Caco-2 (cell line): ENCODE measurements around the gene UCN2. TPM values are rescaled to one million over a fixed set of nuclear protein-coding genes. Genes with fewer than 3 reads are reported as not detected.

Source experiments
- BruUV-seq: library from RNA; stranded (reverse); fragments of 400-500 nt; replicated peaks from 2 replicates; lab custom pipeline; 2021; lab: Mats Ljungman, UMichigan
- CTCF ChIA-PET: fragments of 300-600 bp; sonication (Branson Sonifier 250); formaldehyde crosslinking; loops from one replicate; lab custom pipeline; 2022; ENCODE audit warnings: antibody characterized with exemption; lab: Charles Lee
- POLR2A ChIA-PET: fragments of 300-600 bp; sonication (Branson Sonifier 250); formaldehyde crosslinking; loops from one replicate; lab custom pipeline; 2022; ENCODE audit warnings: antibody characterized with exemption; lab: Charles Lee
- DNase-seq, 2 experiments: peaks; one replicate each; pipeline versions ENCODE4 v3.0.0 to v3.0.0-alpha.2; 2020 to 2022
- H3K27me3 ChIP-seq: replicated peaks from 2 replicates; pipeline ENCODE4 v1.6.0; 2011; ENCODE audit warnings: low read length; ENCODE audit not compliant: control insufficient read depth, insufficient read depth
- H3K36me3 ChIP-seq: 2 replicates; pipeline ENCODE4 v1.5.1; 2011; ENCODE audit warnings: low read length; ENCODE audit not compliant: control insufficient read depth, insufficient read depth
- H3K4me1 ChIP-seq: fragments of 250-450 bp; sonication (Bioruptor Pico); 2 replicates; pipeline ENCODE4 v1.5.1; 2020; ENCODE audit warnings: mild to moderate bottlenecking
- H3K4me3 ChIP-seq: 2 replicates; pipeline ENCODE4 v1.5.1; 2011; ENCODE audit warnings: low read depth, mild to moderate bottlenecking, control low read depth, low read length
- H3K9me3 ChIP-seq: fragments of 250-450 bp; sonication (Bioruptor Pico); 2 replicates; pipeline ENCODE4 v1.5.1; 2020; ENCODE audit warnings: mild to moderate bottlenecking, moderate library complexity
- H3K27ac Mint-ChIP-seq: one replicate; pipeline ENCODE4 v1.8.0; 2022; ENCODE audit warnings: mixed read lengths; ENCODE audit not compliant: unreplicated experiment
- H3K27me3 Mint-ChIP-seq: one replicate; pipeline ENCODE4 v1.8.0; 2022; ENCODE audit warnings: mixed read lengths; ENCODE audit not compliant: insufficient read depth, unreplicated experiment
- H3K36me3 Mint-ChIP-seq: one replicate; pipeline ENCODE4 v1.8.0; 2022; ENCODE audit warnings: mild to moderate bottlenecking, mixed read lengths; ENCODE audit not compliant: insufficient read depth, unreplicated experiment
- H3K4me1 Mint-ChIP-seq: one replicate; pipeline ENCODE4 v1.8.0; 2022; ENCODE audit warnings: low read depth, mixed read lengths; ENCODE audit not compliant: unreplicated experiment
- H3K4me3 Mint-ChIP-seq: one replicate; pipeline ENCODE4 v1.8.0; 2022; ENCODE audit warnings: mild to moderate bottlenecking, moderate library complexity, mixed read lengths; ENCODE audit not compliant: unreplicated experiment
- H3K9me3 Mint-ChIP-seq: one replicate; pipeline ENCODE4 v1.8.0; 2022; ENCODE audit warnings: mixed read lengths; ENCODE audit not compliant: unreplicated experiment
- CTCF ChIP-seq, 2 experiments: fragments of 200-600 bp in 1 of 2; IDR thresholded peaks; 1 replicate in 1 of 2; 2 replicates in 1 of 2; pipeline versions ENCODE4 v1.5.1 to v1.8.0; 2011 to 2022; ENCODE audit warnings: antibody characterized with exemption in 1 of 2, control low read depth in 1 of 2, inconsistent platforms in 1 of 2, low read depth in 1 of 2, low read length in 1 of 2, mild to moderate bottlenecking in 1 of 2, moderate library complexity in 1 of 2; ENCODE audit not compliant: insufficient read depth in 1 of 2, severe bottlenecking in 1 of 2, unreplicated experiment in 1 of 2
- intact Hi-C: fragments of 100-400 bp; cut with micrococcal nuclease; formaldehyde crosslinking; loops from one replicate; pipeline ENCODE4 v1.10.0; 2022; ENCODE audit not compliant: unreplicated experiment
- total RNA-seq: library from RNA; stranded (reverse); gene quantifications from 2 replicates; pipeline ENCODE4 v1.2.3, GENCODE V29; 2022

The UCN2 gene
- total RNA-seq, 1 experiment from 2014 or later: 0.54 TPM

- POLR2A ChIA-PET: no interaction called here
- H3K9me3 Mint-ChIP-seq: no peaks in the 10 kb centered on the region
- Histone ChIP-seq H3K4me3 (no peak overlapping the region), H3K4me1 (peaks cover 12% of the 10 kb centered on the region), H3K9me3 (no peaks in the 10 kb centered on the region), H3K27me3 (no peaks in the 10 kb centered on the region), H3K36me3 (no peaks in the 10 kb centered on the region; the same call in 1 of the 2 replicates)
- H3K27ac Mint-ChIP-seq: peak overlapping the region; percentile 34
- H3K4me1 Mint-ChIP-seq: peaks cover 7% of the 10 kb centered on the region
- CTCF ChIA-PET: no interaction called here
- no peak overlapping the region for H3K4me3 Mint-ChIP-seq
- DNase-seq: peak; percentile 25 to 64
- H3K27me3 Mint-ChIP-seq: no peaks in the 10 kb centered on the region
- intact Hi-C loops: no loop called here
- no TSS peak for BruUV-seq
- H3K36me3 Mint-ChIP-seq: peaks cover 27% of the 10 kb centered on the region
- no peak for TF ChIP-seq CTCF (IDR thresholded peaks at IDR 0.05; ENCODE audit: insufficient read depth in 1 of 2, low read depth in 1 of 2, low read length in 1 of 2, severe bottlenecking in 1 of 2, unreplicated experiment in 1 of 2)
Observed at GRCh38 chr3:48595526-48596121, 32.0 kb upstream of the UCN2 start.

- BruUV-seq: no TSS peak
- H3K27me3 ChIP-seq: no peaks in the 10 kb centered on the region
- peaks cover 7% of the 10 kb centered on the region for H3K4me1 Mint-ChIP-seq
- intact Hi-C loops: no loop called here
- no peaks in the 10 kb centered on the region for H3K27me3 Mint-ChIP-seq
- no peak within 1 kb of the TSS for H3K4me3 Mint-ChIP-seq
- peak within 1 kb of the TSS; percentile 34 for H3K27ac Mint-ChIP-seq
- peaks cover 22% of the 10 kb centered on the region for H3K36me3 Mint-ChIP-seq
- H3K9me3 ChIP-seq: no peaks in the 10 kb centered on the region
- POLR2A ChIA-PET: no interaction called here
- CTCF ChIA-PET: no interaction called here
- no peak for DNase-seq
- H3K36me3 ChIP-seq: no peaks in the 10 kb centered on the region
- no peak for TF ChIP-seq CTCF (IDR thresholded peaks at IDR 0.05; ENCODE audit: insufficient read depth in 1 of 2, low read depth in 1 of 2, low read length in 1 of 2, severe bottlenecking in 1 of 2, unreplicated experiment in 1 of 2)
- H3K4me1 ChIP-seq: peaks cover 12% of the 10 kb centered on the region
- H3K4me3 ChIP-seq: no peak within 1 kb of the TSS
- H3K9me3 Mint-ChIP-seq: no peaks in the 10 kb centered on the region
Observed at GRCh38 chr3:48595075-48595525, 31.5 kb upstream of the UCN2 start, which contains the start of gene COL7A1. COL7A1 (minus strand) TSS chr3:48595329; CDS start chr3:48595159, 170 bp downstream.

- no peaks in the 10 kb centered on the region for H3K27me3 ChIP-seq
- H3K36me3 ChIP-seq: no peaks in the 10 kb centered on the region
- peaks cover 16% of the 10 kb centered on the region for H3K36me3 Mint-ChIP-seq
- peaks cover 12% of the 10 kb centered on the region for H3K4me1 ChIP-seq
- ChIA-PET POLR2A (no interaction called here), CTCF (no interaction called here)
- no peak overlapping the region for H3K4me3 Mint-ChIP-seq
- H3K9me3 Mint-ChIP-seq: no peaks in the 10 kb centered on the region
- no peak overlapping the region for H3K4me3 ChIP-seq
- intact Hi-C loops: no loop called here
- no TSS peak for BruUV-seq
- no peak overlapping the region for H3K27ac Mint-ChIP-seq
- no peaks in the 10 kb centered on the region for H3K9me3 ChIP-seq
- TF ChIP-seq CTCF (IDR thresholded peaks at IDR 0.05; ENCODE audit: insufficient read depth in 1 of 2, low read depth in 1 of 2, low read length in 1 of 2, severe bottlenecking in 1 of 2, unreplicated experiment in 1 of 2): no peak
- H3K27me3 Mint-ChIP-seq: no peaks in the 10 kb centered on the region
- DNase-seq: no peak
- peaks cover 12% of the 10 kb centered on the region for H3K4me1 Mint-ChIP-seq
Observed at GRCh38 chr3:48594417-48595049, 31.0 kb upstream of the UCN2 start.
